CD14-positive monocyte (primary cell): ENCODE data around the gene LHB. TPM values are rescaled to one million over a fixed set of nuclear protein-coding genes. Genes with fewer than 3 reads are reported as not detected.

Source experiments
- DNase-seq, 3 donors: peaks; one replicate each; pipeline ENCODE4 v3.0.0-alpha.2; 2011 to 2022
- H2AFZ ChIP-seq: 2 replicates; pipeline ENCODE4 v1.6.0; 2012; ENCODE audit warnings: mild to moderate bottlenecking, low read depth, low read length, inconsistent platforms; ENCODE audit not compliant: insufficient read depth, poor library complexity, severe bottlenecking
- H3K27ac ChIP-seq, 2 donors: 1 replicate in 1 of 2; 2 replicates in 1 of 2; pipeline ENCODE4 v1.5.1; 2012 to 2013; ENCODE audit warnings: low read length in 2 of 2, control low read depth in 1 of 2, inconsistent platforms in 1 of 2, low read depth in 1 of 2, mild to moderate bottlenecking in 1 of 2
- H3K27me3 ChIP-seq, 2 donors: one replicate each; pipeline versions ENCODE4 v1.6.0 to v1.6.1; 2011 to 2013; ENCODE audit warnings: low read length in 2 of 2; ENCODE audit not compliant: control insufficient read depth in 2 of 2, insufficient read depth in 2 of 2
- H3K36me3 ChIP-seq, 2 donors: replicated peaks in 1 of 2; 1 replicate in 1 of 2; 2 replicates in 1 of 2; pipeline versions ENCODE4 v1.5.1 to v1.6.1; 2012 to 2013; ENCODE audit warnings: low read length in 2 of 2, control low read depth in 1 of 2, inconsistent platforms in 1 of 2, mild to moderate bottlenecking in 1 of 2; ENCODE audit not compliant: insufficient read depth in 2 of 2, control insufficient read depth in 1 of 2
- H3K4me1 ChIP-seq, 2 donors: 1 replicate in 1 of 2; 2 replicates in 1 of 2; pipeline versions ENCODE4 v1.5.1 to v1.6.1; 2012 to 2013; ENCODE audit warnings: low read length in 2 of 2, control low read depth in 1 of 2, inconsistent platforms in 1 of 2, mild to moderate bottlenecking in 1 of 2, moderate library complexity in 1 of 2; ENCODE audit not compliant: insufficient read depth in 2 of 2, control insufficient read depth in 1 of 2
- H3K4me2 ChIP-seq: replicated peaks from 2 replicates; pipeline ENCODE3; 2012; ENCODE audit warnings: low read length, moderate library complexity, mild to moderate bottlenecking; ENCODE audit not compliant: poor library complexity, severe bottlenecking; ENCODE audit errors: extremely low read depth
- H3K4me3 ChIP-seq, 3 experiments: fragments of 200-600 bp in 1 of 3; sonication (generic) in 1 of 3; replicated peaks in 1 of 3; 1 replicate in 2 of 3; 2 replicates in 1 of 3; pipeline ENCODE4 v1.5.1; 2011 to 2013; ENCODE audit warnings: low read length in 3 of 3, mild to moderate bottlenecking in 3 of 3, control low read depth in 2 of 3, low read depth in 2 of 3, inconsistent platforms in 1 of 3, moderate library complexity in 1 of 3
- H3K79me2 ChIP-seq: 2 replicates; pipeline ENCODE4 v1.6.0; 2012; ENCODE audit warnings: mild to moderate bottlenecking, control low read depth, inconsistent platforms, low read length, moderate library complexity; ENCODE audit not compliant: insufficient read depth
- H3K9ac ChIP-seq: 2 replicates; pipeline ENCODE4 v1.6.0; 2017; ENCODE audit warnings: low read length, mild to moderate bottlenecking; ENCODE audit not compliant: insufficient read depth, poor library complexity, severe bottlenecking
- H3K9me3 ChIP-seq, 2 donors: replicated peaks in 1 of 2; 1 replicate in 1 of 2; 2 replicates in 1 of 2; pipeline versions ENCODE4 v1.5.1 to v1.6.1; 2012 to 2013; ENCODE audit warnings: low read length in 2 of 2, control low read depth in 1 of 2; ENCODE audit not compliant: control insufficient read depth in 1 of 2, insufficient read depth in 1 of 2
- H4K20me1 ChIP-seq: 2 replicates; pipeline ENCODE4 v1.6.0; 2012; ENCODE audit warnings: mild to moderate bottlenecking, low read length, control low read depth, moderate library complexity; ENCODE audit not compliant: insufficient read depth
- H3K27ac Mint-ChIP-seq, 7 donors: one replicate each; pipeline ENCODE4 v1.8.0; 2020; ENCODE audit warnings: mild to moderate bottlenecking in 7 of 7, mixed read lengths in 7 of 7, moderate library complexity in 6 of 7, inconsistent platforms in 2 of 7
- H3K27me3 Mint-ChIP-seq, 3 donors: one replicate each; pipeline ENCODE4 v1.8.0; 2021 to 2022; ENCODE audit warnings: low read depth in 3 of 3, mild to moderate bottlenecking in 3 of 3, mixed read lengths in 3 of 3, moderate library complexity in 3 of 3, inconsistent platforms in 1 of 3
- H3K36me3 Mint-ChIP-seq, 2 donors: one replicate each; pipeline ENCODE4 v1.8.0; 2020; ENCODE audit warnings: mixed read lengths in 2 of 2, inconsistent platforms in 1 of 2, mild to moderate bottlenecking in 1 of 2
- H3K4me1 Mint-ChIP-seq: one replicate; pipeline ENCODE4 v1.8.0; 2020; ENCODE audit warnings: mild to moderate bottlenecking, mixed read lengths
- H3K4me3 Mint-ChIP-seq, 2 donors: one replicate each; pipeline ENCODE4 v1.8.0; 2020; ENCODE audit warnings: mild to moderate bottlenecking in 2 of 2, mixed read lengths in 2 of 2, moderate library complexity in 1 of 2
- H3K9me3 Mint-ChIP-seq, 7 donors: one replicate each; pipeline ENCODE4 v1.8.0; 2020 to 2022; ENCODE audit warnings: mixed read lengths in 7 of 7, mild to moderate bottlenecking in 6 of 7, moderate library complexity in 6 of 7, inconsistent platforms in 2 of 7
- WGBS: methylation state at CpG from one replicate; pipeline ENCODE4 v1.1.5; 2013; ENCODE audit warnings: missing lambda C conversion rate; ENCODE audit not compliant: insufficient coverage; 5-methylcytosine and 5-hydroxymethylcytosine counted together
- intact Hi-C, 2 donors: fragments of 100-400 bp; cut with micrococcal nuclease; formaldehyde crosslinking; loops; one replicate each; pipeline versions ENCODE4 v1.15.0 to v1.15.1; 2023
- polyA plus RNA-seq, 3 donors: library from polyadenylated mRNA; depleted of rRNA in 1 of 3; unstranded in 2 of 3; stranded (reverse) in 1 of 3; fragments of 300-500 nt in 2 of 3; fragments of >200 nt in 1 of 3; fragmentation: Illumina TruSeq in 2 of 3; gene quantifications; 1 replicate in 2 of 3; 2 replicates in 1 of 3; pipeline ENCODE4 v1.2.3, GENCODE V29; 2012 to 2021
- TF ChIP-seq, protein P1 (sequence below): fragments of 200-600 bp; IDR thresholded peaks from one replicate; pipeline ENCODE4 v1.8.0; 2022; ENCODE audit warnings: antibody characterized with exemption, mild to moderate bottlenecking

LHB gene
- polyA plus RNA-seq, 3 donors: 0.48 TPM; not detected in 2

- no peak for DNase-seq
- H2AFZ ChIP-seq: no peak overlapping the region
- no peak overlapping the region for H3K4me2 ChIP-seq
- Mint-ChIP-seq H3K4me1 (peaks cover 19% of the 10 kb centered on the region), H3K9me3 (peaks cover 2 to 35% (median 22%) of the 10 kb centered on the region in 7 donors), H3K36me3 (peaks cover 4 to 8% of the 10 kb centered on the region in 2 donors), H3K27me3 (peaks cover 87 to 96% (median 90%) of the 10 kb centered on the region in 3 donors), H3K27ac (no peak overlapping the region), H3K4me3 (peak overlapping the region in 1 of 2 donors; percentile 57)
- TF ChIP-seq, protein P1, sequence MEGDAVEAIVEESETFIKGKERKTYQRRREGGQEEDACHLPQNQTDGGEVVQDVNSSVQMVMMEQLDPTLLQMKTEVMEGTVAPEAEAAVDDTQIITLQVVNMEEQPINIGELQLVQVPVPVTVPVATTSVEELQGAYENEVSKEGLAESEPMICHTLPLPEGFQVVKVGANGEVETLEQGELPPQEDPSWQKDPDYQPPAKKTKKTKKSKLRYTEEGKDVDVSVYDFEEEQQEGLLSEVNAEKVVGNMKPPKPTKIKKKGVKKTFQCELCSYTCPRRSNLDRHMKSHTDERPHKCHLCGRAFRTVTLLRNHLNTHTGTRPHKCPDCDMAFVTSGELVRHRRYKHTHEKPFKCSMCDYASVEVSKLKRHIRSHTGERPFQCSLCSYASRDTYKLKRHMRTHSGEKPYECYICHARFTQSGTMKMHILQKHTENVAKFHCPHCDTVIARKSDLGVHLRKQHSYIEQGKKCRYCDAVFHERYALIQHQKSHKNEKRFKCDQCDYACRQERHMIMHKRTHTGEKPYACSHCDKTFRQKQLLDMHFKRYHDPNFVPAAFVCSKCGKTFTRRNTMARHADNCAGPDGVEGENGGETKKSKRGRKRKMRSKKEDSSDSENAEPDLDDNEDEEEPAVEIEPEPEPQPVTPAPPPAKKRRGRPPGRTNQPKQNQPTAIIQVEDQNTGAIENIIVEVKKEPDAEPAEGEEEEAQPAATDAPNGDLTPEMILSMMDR: no peak
- no peak overlapping the region for H3K27ac ChIP-seq
- H3K27me3 ChIP-seq: peaks cover 39 to 87% of the 10 kb centered on the region in 2 donors
- H3K4me1 ChIP-seq: peaks cover 16% of the 10 kb centered on the region in 2 donors
- no peaks in the 10 kb centered on the region for H3K79me2 ChIP-seq
- peaks cover 0 to 9% of the 10 kb centered on the region in 2 donors for H3K9me3 ChIP-seq
- H3K36me3 ChIP-seq: no peaks in the 10 kb centered on the region
- H3K9ac ChIP-seq: no peak overlapping the region
- H4K20me1 ChIP-seq: no peaks in the 10 kb centered on the region
- intact Hi-C loops: no loop called here
- 49% methylated on average over 18 of the region's 25 CpGs for WGBS
- H3K4me3 ChIP-seq: no peak overlapping the region
These were observed 44.6 kb upstream of the LHB start for GRCh38 chr19:49061445-49061844.

GRCh38 chr19:49061000-49061399, 44.1 kb upstream of the LHB start:
- no peak overlapping the region for H3K4me2 ChIP-seq
- H3K9me3 ChIP-seq: peaks cover 0 to 9% of the 10 kb centered on the region in 2 donors
- peaks cover 87 to 96% (median 90%) of the 10 kb centered on the region in 3 donors for H3K27me3 Mint-ChIP-seq
- no peaks in the 10 kb centered on the region for H4K20me1 ChIP-seq
- no peak overlapping the region for H3K27ac ChIP-seq
- H3K36me3 ChIP-seq: no peaks in the 10 kb centered on the region
- peaks cover 23% of the 10 kb centered on the region for H3K4me1 Mint-ChIP-seq
- H3K4me3 Mint-ChIP-seq: peak overlapping the region in 1 of 2 donors; percentile 17
- no peak overlapping the region for H3K9ac ChIP-seq
- H3K79me2 ChIP-seq: no peaks in the 10 kb centered on the region
- no peak overlapping the region for H2AFZ ChIP-seq
- H3K4me1 ChIP-seq: peaks cover 21% of the 10 kb centered on the region in 2 donors
- WGBS: 100% methylated on average over 2 of the region's 2 CpGs
- no peak overlapping the region for H3K4me3 ChIP-seq
- intact Hi-C loops: no loop called here
- peaks cover 38 to 87% of the 10 kb centered on the region in 2 donors for H3K27me3 ChIP-seq
- H3K27ac Mint-ChIP-seq: no peak overlapping the region
- H3K9me3 Mint-ChIP-seq: peaks cover 2 to 36% (median 22%) of the 10 kb centered on the region in 7 donors
- TF ChIP-seq, protein P1: no peak
- DNase-seq: no peak
- peaks cover 4 to 8% of the 10 kb centered on the region in 2 donors for H3K36me3 Mint-ChIP-seq
